Trophoblast cell (in vitro differentiated cells and primary cell): ENCODE results near the gene PLA2G4B.

Source experiments
- DNase-seq, 2 donors: peaks; one replicate each; pipeline ENCODE4 v3.0.0-alpha.2; 2016
- H2AFZ ChIP-seq: 2 replicates; pipeline ENCODE4 v1.6.1; 2013; ENCODE audit warnings: low read length, moderate library complexity, mild to moderate bottlenecking; ENCODE audit not compliant: insufficient read depth, poor library complexity
- H2AK5ac ChIP-seq: 2 replicates; pipeline ENCODE4 v1.6.1; 2013; ENCODE audit warnings: mild to moderate bottlenecking, low read length
- H2BK120ac ChIP-seq: 2 replicates; pipeline ENCODE4 v1.6.1; 2013; ENCODE audit warnings: low read length, mild to moderate bottlenecking, moderate library complexity; ENCODE audit not compliant: insufficient read depth, poor library complexity
- H2BK12ac ChIP-seq: 2 replicates; pipeline ENCODE4 v1.6.1; 2013; ENCODE audit warnings: mild to moderate bottlenecking, low read length, moderate library complexity
- H2BK5ac ChIP-seq: 2 replicates; pipeline ENCODE4 v1.6.1; 2013; ENCODE audit warnings: low read length, low read depth, moderate library complexity, mild to moderate bottlenecking; ENCODE audit not compliant: poor library complexity
- H3K14ac ChIP-seq: 2 replicates; pipeline ENCODE4 v1.6.1; 2013; ENCODE audit warnings: mild to moderate bottlenecking, low read length
- H3K18ac ChIP-seq: 2 replicates; pipeline ENCODE4 v1.6.1; 2013; ENCODE audit warnings: mild to moderate bottlenecking, low read length
- H3K23ac ChIP-seq: 2 replicates; pipeline ENCODE4 v1.6.1; 2013; ENCODE audit warnings: low read length
- H3K27ac ChIP-seq: 2 replicates; pipeline ENCODE4 v1.5.1; 2013; ENCODE audit warnings: low read depth, mild to moderate bottlenecking, inconsistent platforms, low read length, moderate library complexity
- H3K27me3 ChIP-seq: 2 replicates; pipeline ENCODE4 v1.6.1; 2013; ENCODE audit warnings: inconsistent platforms, mild to moderate bottlenecking, low read length, moderate library complexity; ENCODE audit not compliant: insufficient read depth
- H3K36me3 ChIP-seq, 2 experiments: 1 replicate in 1 of 2; 2 replicates in 1 of 2; pipeline ENCODE4 v1.6.1; 2013; ENCODE audit warnings: low read length in 2 of 2, mild to moderate bottlenecking in 2 of 2, moderate library complexity in 1 of 2; ENCODE audit not compliant: insufficient read depth in 2 of 2, control insufficient read depth in 1 of 2
- H3K4ac ChIP-seq: 2 replicates; pipeline ENCODE4 v1.6.1; 2013; ENCODE audit warnings: low read depth, mild to moderate bottlenecking, low read length, moderate library complexity
- H3K4me1 ChIP-seq, 2 experiments: 1 replicate in 1 of 2; 2 replicates in 1 of 2; pipeline ENCODE4 v1.6.1; 2013; ENCODE audit warnings: low read length in 2 of 2, mild to moderate bottlenecking in 2 of 2, moderate library complexity in 1 of 2; ENCODE audit not compliant: insufficient read depth in 2 of 2, control insufficient read depth in 1 of 2
- H3K4me2 ChIP-seq: 2 replicates; pipeline ENCODE4 v1.6.1; 2013; ENCODE audit warnings: inconsistent platforms, mild to moderate bottlenecking, low read length, moderate library complexity
- H3K4me3 ChIP-seq: 2 replicates; pipeline ENCODE4 v1.5.1; 2013; ENCODE audit warnings: mild to moderate bottlenecking, low read depth, low read length, inconsistent platforms
- H3K79me1 ChIP-seq: one replicate; pipeline ENCODE4 v1.6.1; 2013; ENCODE audit warnings: low read length
- H3K79me2 ChIP-seq: 2 replicates; pipeline ENCODE4 v1.6.1; 2013; ENCODE audit warnings: low read length, mild to moderate bottlenecking; ENCODE audit not compliant: control insufficient read depth, insufficient read depth, poor library complexity
- H3K9ac ChIP-seq: 2 replicates; pipeline ENCODE4 v1.6.1; 2013; ENCODE audit warnings: mild to moderate bottlenecking, low read length
- H3K9me3 ChIP-seq: 2 replicates; pipeline ENCODE4 v1.6.1; 2013; ENCODE audit warnings: low read depth, mild to moderate bottlenecking, control low read depth, inconsistent platforms, low read length; ENCODE audit not compliant: insufficient read depth
- H4K12ac ChIP-seq: 2 replicates; pipeline ENCODE4 v1.6.1; 2013; ENCODE audit warnings: low read depth, mild to moderate bottlenecking, low read length, moderate library complexity
- H4K8ac ChIP-seq: 2 replicates; pipeline ENCODE4 v1.6.1; 2013; ENCODE audit warnings: low read depth, mild to moderate bottlenecking, low read length, moderate library complexity
- H4K91ac ChIP-seq: one replicate; pipeline ENCODE4 v1.6.1; 2013; ENCODE audit warnings: low read depth, mild to moderate bottlenecking, low read length, moderate library complexity
- WGBS: extraction: QIAGEN DNeasy Blood & Tissue Kit; methylation state at CpG from one replicate; pipeline ENCODE4 v1.1.7; 2013; ENCODE audit warnings: missing lambda C conversion rate; ENCODE audit not compliant: insufficient read length, insufficient coverage; ENCODE audit errors: extremely low coverage; 5-methylcytosine and 5-hydroxymethylcytosine counted together

The PLA2G4B gene

DNA sequence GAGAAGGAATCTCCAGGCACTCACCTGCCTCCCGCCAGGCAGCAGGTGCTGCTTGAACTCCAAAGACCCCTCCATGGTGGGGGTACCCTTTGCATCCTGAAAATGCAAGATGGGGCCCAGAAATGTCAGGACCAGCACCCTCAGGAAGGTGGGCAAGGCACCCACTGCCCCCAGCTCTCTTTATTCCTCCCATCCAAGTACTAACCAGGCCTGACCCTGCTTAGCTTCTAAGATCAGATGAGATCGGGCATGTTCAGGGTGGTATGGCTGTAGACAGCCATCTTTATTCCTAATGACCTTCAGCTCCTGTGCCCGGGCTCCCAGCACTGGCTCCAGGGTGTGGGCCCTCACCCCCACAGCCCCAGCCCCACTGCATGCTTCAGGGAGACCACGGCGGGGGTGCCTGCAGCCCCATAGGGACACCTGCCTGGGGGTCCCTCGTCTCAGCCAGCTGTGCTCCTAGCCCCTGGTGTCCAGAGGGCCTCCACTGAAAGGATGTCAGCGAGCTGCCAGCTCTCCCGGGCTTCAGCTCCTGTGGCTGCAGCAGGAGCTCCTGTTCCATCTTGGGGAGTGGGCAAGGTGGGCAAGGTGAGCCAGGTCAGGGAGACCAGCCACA is 13.2 kb downstream of the PLA2G4B start:
- H3K9me3 ChIP-seq: no peaks in the 10 kb centered on the region
- H3K27me3 ChIP-seq: no peaks in the 10 kb centered on the region
- no peak overlapping the region for H2BK12ac ChIP-seq
- no peak overlapping the region for H3K27ac ChIP-seq
- no peak overlapping the region for H2BK120ac ChIP-seq
- H3K14ac ChIP-seq: no peak overlapping the region
- no peak overlapping the region for H2AFZ ChIP-seq
- no peak overlapping the region for H3K9ac ChIP-seq
- H3K4me3 ChIP-seq: no peak overlapping the region
- no peak overlapping the region for H4K8ac ChIP-seq
- H3K79me2 ChIP-seq: no peaks in the 10 kb centered on the region
- WGBS: no CpG with 5 or more reads among the region's 8 CpGs
- H3K4ac ChIP-seq: no peak overlapping the region
- H3K4me2 ChIP-seq: no peak overlapping the region
- no peaks in the 10 kb centered on the region for H3K79me1 ChIP-seq
- H3K36me3 ChIP-seq: peaks cover 13 to 19% of the 10 kb centered on the region in 2 experiments
- no peak overlapping the region for H4K91ac ChIP-seq
- no peak for DNase-seq
- H2AK5ac ChIP-seq: no peak overlapping the region
- H3K18ac ChIP-seq: no peak overlapping the region
- no peak overlapping the region for H3K23ac ChIP-seq
- no peak overlapping the region for H4K12ac ChIP-seq
- no peak overlapping the region for H2BK5ac ChIP-seq
- no peaks in the 10 kb centered on the region for H3K4me1 ChIP-seq

GRCh38 chr15:41852736-41853590 is 14.3 kb downstream of the PLA2G4B start:
- Histone ChIP-seq H2AK5ac (no peak overlapping the region), H3K4me1 (no peaks in the 10 kb centered on the region), H2BK5ac (no peak overlapping the region), H2AFZ (no peak overlapping the region), H3K27me3 (no peaks in the 10 kb centered on the region), H3K4me2 (no peak overlapping the region), H3K4ac (no peak overlapping the region), H4K91ac (no peak overlapping the region), H3K18ac (no peak overlapping the region), H4K12ac (no peak overlapping the region), H3K27ac (no peak overlapping the region), H2BK12ac (no peak overlapping the region), H3K79me1 (no peaks in the 10 kb centered on the region), H3K9ac (no peak overlapping the region), H3K79me2 (no peaks in the 10 kb centered on the region), H3K14ac (no peak overlapping the region), H2BK120ac (no peak overlapping the region), H3K9me3 (no peaks in the 10 kb centered on the region), H3K4me3 (no peak overlapping the region), H3K23ac (no peak overlapping the region), H3K36me3 (peaks cover 5 to 8% of the 10 kb centered on the region in 2 experiments), H4K8ac (no peak overlapping the region)
- DNase-seq: no peak
- no CpG with 5 or more reads among the region's 17 CpGs for WGBS

DNA sequence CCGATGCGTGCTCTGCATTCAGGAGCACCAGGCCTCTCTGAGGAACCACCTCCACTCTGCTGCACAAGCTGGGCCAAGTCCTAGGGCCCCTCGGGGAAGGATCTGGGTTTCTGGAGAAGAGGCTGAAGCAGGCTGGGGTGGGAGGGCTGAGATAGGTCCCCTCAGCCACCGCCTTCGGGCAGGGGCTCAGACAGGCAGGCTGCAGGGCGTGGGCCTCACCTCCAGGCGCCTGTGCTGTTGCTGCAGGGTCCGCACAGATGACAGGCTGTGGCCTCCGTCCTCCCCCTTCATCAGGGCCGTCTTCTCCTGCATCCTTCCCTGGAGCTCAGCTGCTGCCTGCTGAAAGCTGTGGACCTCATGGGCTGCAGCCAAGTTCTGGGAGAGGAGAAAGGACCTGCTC is 15.2 kb downstream of the PLA2G4B start:
- Histone ChIP-seq H3K79me1 (no peaks in the 10 kb centered on the region), H4K8ac (no peak overlapping the region), H3K36me3 (no peaks in the 10 kb centered on the region), H3K27ac (no peak overlapping the region), H3K4ac (no peak overlapping the region), H2BK12ac (no peak overlapping the region), H3K79me2 (no peaks in the 10 kb centered on the region), H3K9ac (no peak overlapping the region), H2AK5ac (no peak overlapping the region), H4K91ac (no peak overlapping the region), H3K9me3 (no peaks in the 10 kb centered on the region), H3K23ac (no peak overlapping the region), H3K27me3 (no peaks in the 10 kb centered on the region), H2BK120ac (no peak overlapping the region), H3K4me2 (no peak overlapping the region), H3K4me3 (no peak overlapping the region), H2AFZ (no peak overlapping the region), H3K4me1 (no peaks in the 10 kb centered on the region), H3K14ac (no peak overlapping the region), H4K12ac (no peak overlapping the region), H2BK5ac (no peak overlapping the region), H3K18ac (no peak overlapping the region)
- DNase-seq: no peak
- no CpG with 5 or more reads among the region's 10 CpGs for WGBS

GRCh38 chr15:41854443-41854842 is 15.8 kb downstream of the PLA2G4B start:
- no peak overlapping the region for H4K91ac ChIP-seq
- H3K4ac ChIP-seq: no peak overlapping the region
- no peak overlapping the region for H2BK5ac ChIP-seq
- no peak overlapping the region for H3K18ac ChIP-seq
- no peaks in the 10 kb centered on the region for H3K9me3 ChIP-seq
- no peak overlapping the region for H3K27ac ChIP-seq
- H2BK12ac ChIP-seq: no peak overlapping the region
- H4K12ac ChIP-seq: no peak overlapping the region
- no peak overlapping the region for H3K4me2 ChIP-seq
- H3K79me2 ChIP-seq: no peaks in the 10 kb centered on the region
- no peak overlapping the region for H2AFZ ChIP-seq
- no peak overlapping the region for H3K23ac ChIP-seq
- no peak for DNase-seq
- H4K8ac ChIP-seq: no peak overlapping the region
- H3K4me3 ChIP-seq: no peak overlapping the region
- H3K79me1 ChIP-seq: no peaks in the 10 kb centered on the region
- no CpG with 5 or more reads among the region's 9 CpGs for WGBS
- no peak overlapping the region for H3K9ac ChIP-seq
- H2BK120ac ChIP-seq: no peak overlapping the region
- no peaks in the 10 kb centered on the region for H3K4me1 ChIP-seq
- no peak overlapping the region for H2AK5ac ChIP-seq
- H3K27me3 ChIP-seq: no peaks in the 10 kb centered on the region
- no peak overlapping the region for H3K14ac ChIP-seq
- no peaks in the 10 kb centered on the region for H3K36me3 ChIP-seq
